Measurements from ENCODE around the gene CNP.
A peak's percentile ranks its signal among the peaks of the same experiment; 100 is the strongest.
"Not testable (repeated sequence)": the region's sequence is repeated elsewhere in the genome, so short reads cannot be mapped to it uniquely, and the experiment has no call there.

CNP gene

GRCh38 chr17:41966463-41967140 is at the start of gene CNP:
Gene CNP (plus strand): TSS chr17:41966795. CDS start chr17:41966885, 90 bp downstream.
- peak; percentile 81 for DNase-seq

- no peak for DNase-seq
Observed at GRCh38 chr17:41917192-41917591, 49.4 kb upstream of the CNP start.

- DNase-seq, result no peak
Observed at GRCh38 chr17:41917679-41918313, 48.8 kb upstream of the CNP start.

DNA sequence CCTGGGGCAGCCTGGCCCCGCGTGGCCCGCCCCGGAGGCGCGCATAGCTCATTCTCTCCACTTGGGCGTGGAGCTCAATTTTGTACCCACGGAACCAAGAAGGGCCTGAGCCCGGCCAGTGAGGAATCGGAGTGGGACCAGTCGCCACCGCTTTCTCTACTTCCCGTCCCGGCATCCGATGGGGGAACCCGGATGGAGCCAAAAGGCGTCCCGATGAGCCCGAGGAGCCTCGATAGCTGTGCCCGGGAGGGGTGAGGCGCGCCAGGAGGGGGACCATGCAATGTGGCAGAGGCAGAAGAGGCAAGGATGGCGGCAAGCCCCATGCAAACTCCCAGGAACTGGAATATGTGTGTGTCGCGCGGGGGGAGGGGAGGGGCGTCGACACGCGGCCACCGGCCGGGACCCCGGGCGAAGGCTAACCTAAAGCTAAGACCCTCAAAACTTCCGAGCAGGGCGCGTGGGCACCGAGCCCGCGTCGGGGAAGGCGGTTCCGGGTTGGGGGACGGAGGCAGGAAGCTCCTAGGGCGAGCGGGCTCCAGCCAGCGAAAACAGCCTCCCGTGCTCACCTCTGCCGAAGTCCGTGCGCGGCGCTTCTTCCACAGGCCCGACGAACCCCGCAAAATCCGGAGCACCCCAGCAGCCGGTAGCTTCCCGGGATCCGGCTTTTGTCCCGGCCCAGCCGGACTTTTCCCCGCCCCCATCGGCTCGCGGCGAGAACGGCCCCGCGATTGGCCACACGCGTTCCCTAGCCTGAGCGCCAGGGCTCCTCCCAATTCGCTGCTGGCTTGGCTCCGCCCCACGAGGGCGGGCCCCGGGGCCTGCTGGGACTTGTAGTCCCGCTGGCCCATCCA is 48.1 kb upstream of the CNP start, which contains the start of gene ACLY:
ACLY (minus strand) TSS at position 638 of the 851 bp plus-strand sequence. CDS start 5,078 bp downstream, outside the sequence.
- peak; percentile 95 for DNase-seq

DNA sequence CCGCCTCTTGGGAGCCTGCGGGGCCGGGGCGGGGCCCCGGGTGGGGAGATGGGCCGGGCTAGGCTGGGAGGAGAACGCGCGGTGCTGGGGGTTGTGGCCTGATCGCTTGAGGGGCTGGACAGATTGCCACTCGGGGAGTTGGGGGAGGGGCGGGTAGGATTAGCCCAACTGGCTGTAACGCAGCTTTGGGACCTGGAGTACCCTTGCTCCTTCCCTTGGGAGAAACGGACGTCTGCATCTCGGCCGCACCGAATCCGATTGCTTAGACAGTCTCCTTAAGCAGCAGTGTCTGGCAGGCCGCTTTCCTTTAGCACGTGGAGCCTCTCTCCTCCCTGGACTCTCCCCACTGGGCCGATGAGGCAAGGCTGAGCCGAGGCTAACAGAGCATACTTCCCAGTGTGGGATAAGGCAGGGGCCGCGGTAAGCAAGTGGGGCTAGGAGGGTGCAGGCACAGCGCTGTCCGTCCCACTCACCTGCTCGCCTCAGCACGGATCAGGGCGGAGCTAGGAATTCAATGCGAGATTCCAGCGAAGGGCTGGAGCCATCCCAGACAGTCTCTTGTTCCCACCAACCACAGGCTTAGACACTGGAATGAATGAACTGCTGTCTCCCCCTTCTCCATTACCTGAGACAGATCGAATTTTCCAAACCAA is 47.3 kb upstream of the CNP start:
- peak; percentile 26 for DNase-seq

DNA sequence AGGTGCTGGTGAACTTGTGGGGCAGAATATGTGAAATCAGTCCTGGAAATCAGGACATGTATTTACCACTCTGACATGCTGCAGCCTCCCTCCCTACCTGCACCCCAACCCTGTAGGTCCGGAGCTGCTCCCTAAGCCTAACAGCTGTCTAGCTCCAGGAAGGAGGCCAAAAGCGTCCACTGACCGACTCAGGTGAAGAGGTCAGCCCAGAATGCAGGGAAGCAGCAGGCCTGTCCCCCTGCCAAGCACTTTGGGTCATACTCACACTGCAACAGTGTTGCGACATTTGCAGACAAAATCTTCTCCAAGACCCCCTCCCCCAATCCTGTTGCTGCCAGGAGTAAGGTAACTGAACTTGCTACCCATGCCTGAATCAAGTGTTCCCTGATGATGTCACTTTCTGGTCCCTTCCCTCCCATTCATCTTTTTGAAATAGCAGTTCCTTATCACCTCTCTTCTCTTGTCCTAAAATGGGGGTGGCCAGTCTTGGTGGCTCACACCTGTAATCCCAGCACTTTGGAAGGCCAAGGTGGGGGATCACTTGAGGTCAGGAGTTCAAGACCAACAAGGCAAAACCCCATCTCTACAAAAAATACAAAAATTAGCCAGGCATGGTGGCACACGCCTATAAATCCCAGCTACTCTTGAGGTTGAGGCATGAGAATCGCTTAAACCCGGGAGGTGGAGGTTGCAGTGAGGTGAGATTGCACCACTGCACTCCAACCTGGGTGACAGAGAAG is 46.6 kb upstream of the CNP start:
- no peak for DNase-seq

DNA sequence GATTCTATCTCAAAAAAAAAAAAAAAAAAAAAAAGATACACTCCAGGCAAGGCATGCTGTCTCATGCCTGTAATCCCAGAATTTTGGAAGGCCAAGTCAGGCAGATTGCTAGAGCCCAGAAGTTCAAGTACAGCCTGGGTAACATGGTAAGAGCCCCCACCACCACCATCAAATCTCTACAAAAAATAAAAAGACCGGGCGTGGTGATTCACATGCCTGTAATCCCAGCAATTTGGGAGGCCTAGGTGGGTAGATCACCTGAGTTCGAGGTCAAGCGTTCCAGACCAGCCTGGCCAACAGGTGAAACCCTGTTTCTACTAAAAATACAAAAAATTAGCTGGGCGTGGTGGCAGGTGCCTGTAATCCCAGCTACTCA is 46.0 kb upstream of the CNP start:
- no peak for DNase-seq

DNA sequence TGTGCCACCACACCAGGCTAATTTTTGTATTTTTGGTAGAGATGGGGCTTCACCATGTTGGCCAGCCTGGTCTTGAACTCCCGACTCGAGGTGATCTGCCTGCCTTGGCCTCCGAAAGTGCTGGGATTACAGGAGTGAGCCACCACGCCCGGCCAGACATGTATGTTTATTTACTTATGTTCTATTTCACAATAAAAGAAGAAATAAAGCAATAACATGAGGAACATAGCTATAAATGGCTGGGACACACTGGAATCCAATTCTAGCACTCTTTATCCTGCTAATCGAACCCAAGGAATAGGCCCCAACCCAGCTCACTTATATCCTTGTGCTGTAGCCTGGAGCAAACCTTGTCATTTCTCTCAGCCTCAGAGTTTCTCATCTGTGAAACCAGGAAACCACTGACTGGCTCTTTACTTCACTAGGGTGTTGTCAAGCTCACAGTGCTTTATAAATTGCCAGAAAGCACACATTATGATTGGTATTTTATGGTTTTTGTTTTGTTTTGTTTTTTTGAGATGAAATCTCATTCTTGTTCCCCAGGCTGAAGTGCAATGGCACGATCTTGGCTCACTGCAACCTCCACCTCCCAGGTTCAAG is 40.5 kb upstream of the CNP start:
- no peak for DNase-seq

- no peak for DNase-seq
Observed at GRCh38 chr17:41928693-41929251, 37.8 kb upstream of the CNP start.

- DNase-seq, result peak; percentile 78
Observed at GRCh38 chr17:41930009-41930832, 36.4 kb upstream of the CNP start, which contains the start of gene ODAD4. Gene ODAD4 (plus strand): TSS chr17:41930617. CDS start chr17:41930724, 107 bp downstream.

DNA sequence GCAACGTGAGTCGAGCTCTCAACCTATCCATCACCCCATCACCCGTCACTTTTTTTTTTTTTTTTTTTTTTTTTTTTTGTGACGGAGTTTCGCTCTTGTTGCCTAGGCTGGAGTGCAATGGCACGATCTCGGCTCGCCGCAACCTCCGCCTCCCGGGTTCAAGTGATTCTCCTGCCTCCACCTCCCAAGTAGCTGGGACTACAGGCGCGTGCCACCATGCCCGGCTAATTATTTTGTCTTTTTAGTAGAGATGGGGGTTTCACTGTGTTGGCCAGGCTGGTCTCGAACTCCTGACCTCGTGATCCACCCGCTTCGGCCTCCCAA is 35.8 kb upstream of the CNP start:
- DNase-seq, result not testable (repeated sequence)

- DNase-seq, result not testable (repeated sequence)
Observed at GRCh38 chr17:41931715-41932114, 34.9 kb upstream of the CNP start.

GRCh38 chr17:41932816-41933389 is 33.7 kb upstream of the CNP start:
- no peak for DNase-seq

- DNase-seq, result no peak
Observed at GRCh38 chr17:41935641-41936040, 31.0 kb upstream of the CNP start.

- no peak for DNase-seq
Observed at GRCh38 chr17:41937970-41938954, 28.3 kb upstream of the CNP start.

- DNase-seq, result no peak
Observed at GRCh38 chr17:41939044-41939692, 27.4 kb upstream of the CNP start.

DNA sequence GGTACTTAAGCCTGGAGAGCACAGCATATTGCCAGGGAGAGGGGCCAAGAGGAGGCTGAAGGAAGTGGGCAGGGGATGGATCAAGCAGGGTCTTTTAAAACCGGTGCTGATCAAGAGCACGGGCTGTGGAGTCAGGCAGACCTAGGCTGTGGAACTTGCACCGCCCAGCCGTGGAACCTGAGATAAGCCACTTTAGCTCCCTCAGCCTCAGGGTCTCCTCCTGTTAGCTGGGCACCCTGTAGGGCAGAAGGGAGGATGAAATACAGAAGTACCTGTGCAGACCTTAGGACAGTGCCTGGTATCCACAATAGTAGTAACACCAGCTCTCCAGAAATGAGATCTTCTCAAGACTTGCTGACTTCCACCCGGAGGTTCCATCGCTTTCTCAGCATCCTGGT is 26.9 kb upstream of the CNP start:
- DNase-seq, result no peak

DNA sequence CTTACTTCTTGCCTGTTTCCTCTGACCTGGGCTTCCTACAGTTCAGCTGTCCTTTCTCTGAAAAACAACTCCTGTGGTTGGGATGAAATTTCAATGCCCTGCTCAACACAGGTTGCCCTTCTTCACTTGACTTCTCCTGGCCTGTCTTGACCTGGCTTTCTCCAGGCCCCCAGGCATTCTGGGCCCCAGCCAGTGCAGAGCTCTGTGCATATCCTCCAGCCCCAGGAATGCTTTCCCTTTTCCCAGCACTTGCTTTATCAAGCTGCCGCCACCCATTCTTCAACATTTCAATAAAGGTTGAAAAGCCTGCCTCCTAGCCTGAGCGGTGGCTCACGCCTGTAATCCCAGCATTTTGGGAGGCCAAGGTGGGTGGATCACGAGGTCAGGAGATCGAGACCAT is 25.4 kb upstream of the CNP start:
- no peak for DNase-seq
